Measurements from ENCODE around the gene RAMP2. TPM values are rescaled to one million over a fixed set of nuclear protein-coding genes. Genes with fewer than 3 reads are reported as not detected.

RAMP2 gene
- total RNA-seq, 1 experiment from 2014 or later: 5.0 TPM

DNA sequence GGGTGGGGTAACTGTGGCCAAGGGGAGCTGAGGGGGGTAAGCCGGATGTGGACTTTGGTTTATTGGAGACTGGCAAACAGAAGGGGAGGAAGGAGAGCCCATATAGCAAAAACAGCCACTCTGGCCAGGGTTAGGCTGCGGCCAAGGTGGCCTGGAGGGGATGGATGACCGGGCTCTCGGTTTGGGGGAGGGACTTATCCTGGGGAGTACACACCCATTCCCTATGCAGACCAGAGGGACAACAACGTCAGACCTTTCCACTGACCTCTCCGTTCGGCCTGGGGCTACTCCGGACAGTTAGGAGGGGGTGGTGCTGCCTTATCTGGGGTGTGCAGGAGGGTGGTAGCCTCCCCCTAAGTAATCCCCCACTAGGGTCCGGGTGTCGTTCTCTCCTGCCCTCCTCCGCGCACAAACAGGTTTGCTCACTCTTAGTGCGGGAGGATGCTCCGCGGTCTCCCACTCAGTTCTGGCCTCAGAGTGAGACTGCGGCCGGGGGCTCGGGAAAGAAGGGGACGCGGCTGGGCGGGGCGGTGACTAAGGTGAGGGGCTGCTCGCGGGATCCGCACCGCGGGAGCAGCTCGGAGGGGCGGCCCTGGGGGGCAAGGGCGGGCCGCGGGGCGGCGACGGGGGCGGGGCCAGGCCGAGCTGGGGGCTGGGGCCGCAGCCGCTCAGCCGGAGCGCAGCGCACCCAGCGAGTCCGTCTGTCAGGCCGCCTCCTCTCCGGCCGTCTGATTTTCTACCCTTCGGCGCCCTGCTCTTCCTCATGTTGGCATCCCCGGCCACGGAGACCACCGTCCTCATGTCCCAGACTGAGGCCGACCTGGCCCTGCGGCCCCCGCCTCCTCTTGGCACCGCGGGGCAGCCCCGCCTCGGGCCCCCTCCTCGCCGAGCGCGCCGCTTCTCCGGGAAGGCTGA is 19.2 kb downstream of the RAMP2 start, which contains the start of gene WNK4:
WNK4 (plus strand) TSS at position 675 of the 915 bp plus-strand sequence; CDS start at position 764, 89 bp downstream.
- POLR2A ChIA-PET (ENCODE audit: low non-redundant PET): no interaction called here
- no peak for TF ChIP-seq EZH2 (IDR thresholded peaks at IDR 0.05; ENCODE audit: borderline replicate concordance, low read depth, low read length, poor library complexity, severe bottlenecking)
- TF ChIP-seq, protein P1, sequence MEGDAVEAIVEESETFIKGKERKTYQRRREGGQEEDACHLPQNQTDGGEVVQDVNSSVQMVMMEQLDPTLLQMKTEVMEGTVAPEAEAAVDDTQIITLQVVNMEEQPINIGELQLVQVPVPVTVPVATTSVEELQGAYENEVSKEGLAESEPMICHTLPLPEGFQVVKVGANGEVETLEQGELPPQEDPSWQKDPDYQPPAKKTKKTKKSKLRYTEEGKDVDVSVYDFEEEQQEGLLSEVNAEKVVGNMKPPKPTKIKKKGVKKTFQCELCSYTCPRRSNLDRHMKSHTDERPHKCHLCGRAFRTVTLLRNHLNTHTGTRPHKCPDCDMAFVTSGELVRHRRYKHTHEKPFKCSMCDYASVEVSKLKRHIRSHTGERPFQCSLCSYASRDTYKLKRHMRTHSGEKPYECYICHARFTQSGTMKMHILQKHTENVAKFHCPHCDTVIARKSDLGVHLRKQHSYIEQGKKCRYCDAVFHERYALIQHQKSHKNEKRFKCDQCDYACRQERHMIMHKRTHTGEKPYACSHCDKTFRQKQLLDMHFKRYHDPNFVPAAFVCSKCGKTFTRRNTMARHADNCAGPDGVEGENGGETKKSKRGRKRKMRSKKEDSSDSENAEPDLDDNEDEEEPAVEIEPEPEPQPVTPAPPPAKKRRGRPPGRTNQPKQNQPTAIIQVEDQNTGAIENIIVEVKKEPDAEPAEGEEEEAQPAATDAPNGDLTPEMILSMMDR (conservative IDR thresholded peaks at IDR 0.05; ENCODE audit: low read depth, low read length): no peak
- Histone ChIP-seq H3K9me3 (ENCODE audit: low read depth, low read length, poor library complexity, severe bottlenecking) (no peaks in the 10 kb centered on the region), H3K36me3 (ENCODE audit: insufficient read depth, low read length, poor library complexity, severe bottlenecking) (no peaks in the 10 kb centered on the region), H3K27me3 (replicated peaks; ENCODE audit: insufficient read depth, low read depth, low read length, poor library complexity) (peaks cover 13% of the 10 kb centered on the region), H3K4me3 (ENCODE audit: low read depth, low read length, poor library complexity, severe bottlenecking) (peak within 1 kb of the TSS; percentile 43), H3K4me1 (ENCODE audit: insufficient read depth, low read length, poor library complexity, severe bottlenecking) (no peaks in the 10 kb centered on the region), H3K27ac (ENCODE audit: low read depth, low read length, poor library complexity, severe bottlenecking) (no peak within 1 kb of the TSS)
- intact Hi-C loops (cut with micrococcal nuclease; ENCODE audit: unreplicated experiment): no loop called here
- no peak for DNase-seq (ENCODE audit: low spot score)
- CTCF ChIA-PET: no interaction called here
- BruUV-seq (replicated peaks): no TSS peak

DNA sequence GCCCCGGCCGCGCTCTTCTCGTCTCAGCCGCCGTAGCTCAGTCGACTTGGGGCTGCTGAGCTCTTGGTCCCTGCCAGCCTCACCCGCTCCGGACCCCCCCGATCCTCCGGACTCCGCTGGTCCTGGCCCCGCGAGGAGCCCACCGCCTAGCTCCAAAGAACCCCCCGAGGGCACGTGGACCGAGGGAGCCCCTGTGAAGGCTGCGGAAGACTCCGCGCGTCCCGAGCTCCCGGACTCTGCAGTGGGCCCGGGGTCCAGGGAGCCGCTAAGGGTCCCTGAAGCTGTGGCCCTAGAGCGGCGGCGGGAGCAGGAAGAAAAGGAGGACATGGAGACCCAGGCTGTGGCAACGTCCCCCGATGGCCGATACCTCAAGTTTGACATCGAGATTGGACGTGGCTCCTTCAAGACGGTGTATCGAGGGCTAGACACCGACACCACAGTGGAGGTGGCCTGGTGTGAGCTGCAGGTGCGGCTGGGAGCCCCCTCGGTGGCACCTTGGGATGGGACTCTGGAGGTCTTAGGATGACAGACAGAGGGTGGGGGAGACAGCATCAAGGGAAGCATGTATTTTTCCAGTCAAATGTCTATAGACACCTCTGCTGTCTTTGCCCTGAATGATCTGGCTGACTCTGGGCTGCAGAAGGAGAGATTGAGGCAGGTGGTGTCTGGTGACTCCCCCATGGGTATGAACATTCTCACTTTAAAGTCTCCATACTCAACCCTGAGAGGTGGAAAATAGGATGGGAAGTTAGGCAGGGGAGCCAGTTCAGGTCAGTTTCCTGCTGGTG is 20.0 kb downstream of the RAMP2 start:
- Histone ChIP-seq H3K27me3 (replicated peaks; ENCODE audit: insufficient read depth, low read depth, low read length, poor library complexity) (peaks cover 13% of the 10 kb centered on the region), H3K27ac (ENCODE audit: low read depth, low read length, poor library complexity, severe bottlenecking) (no peak overlapping the region), H3K4me3 (ENCODE audit: low read depth, low read length, poor library complexity, severe bottlenecking) (peak overlapping the region; percentile 43), H3K36me3 (ENCODE audit: insufficient read depth, low read length, poor library complexity, severe bottlenecking) (no peaks in the 10 kb centered on the region), H3K9me3 (ENCODE audit: low read depth, low read length, poor library complexity, severe bottlenecking) (no peaks in the 10 kb centered on the region), H3K4me1 (ENCODE audit: insufficient read depth, low read length, poor library complexity, severe bottlenecking) (no peaks in the 10 kb centered on the region)
- TF ChIP-seq EZH2 (IDR thresholded peaks at IDR 0.05; ENCODE audit: borderline replicate concordance, low read depth, low read length, poor library complexity, severe bottlenecking): no peak
- TF ChIP-seq, protein P1 (conservative IDR thresholded peaks at IDR 0.05; ENCODE audit: low read depth, low read length): no peak
- DNase-seq (ENCODE audit: low spot score): no peak
- BruUV-seq (replicated peaks): no TSS peak
- ChIA-PET POLR2A (ENCODE audit: low non-redundant PET) (no interaction called here), CTCF (no interaction called here)
- intact Hi-C loops (cut with micrococcal nuclease; ENCODE audit: unreplicated experiment): no loop called here

DNA sequence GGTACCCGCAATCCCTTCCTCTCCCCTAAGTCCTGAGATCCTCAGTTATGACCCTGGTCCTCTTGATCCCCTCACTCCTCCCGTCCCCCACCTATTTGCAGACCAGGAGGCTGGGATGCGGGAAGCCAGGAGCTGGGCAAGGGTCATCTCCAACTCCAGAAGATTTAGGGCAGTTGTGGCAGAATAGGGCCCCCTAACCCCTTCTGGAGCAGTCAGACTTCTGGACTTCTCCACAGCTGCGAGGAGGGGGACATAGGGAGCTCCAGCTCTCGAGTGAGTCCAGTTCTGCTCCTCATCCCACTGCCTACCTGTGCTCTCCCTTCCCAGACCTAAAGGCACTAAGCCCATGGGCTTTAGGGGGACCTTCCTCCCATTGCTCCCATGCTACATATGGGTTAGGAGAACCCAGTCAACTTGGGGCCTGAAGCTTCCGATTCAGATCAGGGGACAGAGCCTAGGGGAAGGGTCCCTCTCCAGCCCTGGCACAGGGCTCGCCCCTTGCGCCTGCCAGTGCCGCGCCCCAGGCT is 20.7 kb downstream of the RAMP2 start:
- no peaks in the 10 kb centered on the region for H3K4me1 ChIP-seq (ENCODE audit: insufficient read depth, low read length, poor library complexity, severe bottlenecking)
- no peak overlapping the region for H3K4me3 ChIP-seq (ENCODE audit: low read depth, low read length, poor library complexity, severe bottlenecking)
- no TSS peak for BruUV-seq (replicated peaks)
- no peak overlapping the region for H3K27ac ChIP-seq (ENCODE audit: low read depth, low read length, poor library complexity, severe bottlenecking)
- H3K36me3 ChIP-seq (ENCODE audit: insufficient read depth, low read length, poor library complexity, severe bottlenecking): no peaks in the 10 kb centered on the region
- peaks cover 13% of the 10 kb centered on the region for H3K27me3 ChIP-seq (replicated peaks; ENCODE audit: insufficient read depth, low read depth, low read length, poor library complexity)
- H3K9me3 ChIP-seq (ENCODE audit: low read depth, low read length, poor library complexity, severe bottlenecking): no peaks in the 10 kb centered on the region
- no peak for TF ChIP-seq EZH2 (IDR thresholded peaks at IDR 0.05; ENCODE audit: borderline replicate concordance, low read depth, low read length, poor library complexity, severe bottlenecking)
- TF ChIP-seq, protein P1 (conservative IDR thresholded peaks at IDR 0.05; ENCODE audit: low read depth, low read length): no peak
- DNase-seq (ENCODE audit: low spot score): no peak
- CTCF ChIA-PET: no interaction called here
- POLR2A ChIA-PET (ENCODE audit: low non-redundant PET): no interaction called here
- intact Hi-C loops (cut with micrococcal nuclease; ENCODE audit: unreplicated experiment): no loop called here

Data from A673 (cell line).